Right renal cortex interstitium (tissue), 3 donors: ENCODE measurements around the gene GGTA1. TPM values are rescaled to one million over a fixed set of nuclear protein-coding genes. Genes with fewer than 3 reads are reported as not detected.
"Not testable (repeated sequence)": the region's sequence is repeated elsewhere in the genome, so short reads cannot be mapped to it uniquely, and the experiment has no call there.

Experiments
- DNase-seq, 3 donors: peaks; one replicate each; pipeline ENCODE4 v3.0.0-alpha.2; 2013; ENCODE audit warnings: low read depth in 3 of 3, low spot score in 2 of 3
- polyA plus RNA-seq, 3 donors: library from polyadenylated mRNA; unstranded; fragments of 120-200 nt; gene quantifications; one replicate each; pipeline ENCODE4 v1.2.1, GENCODE V29; 2013; ENCODE audit not compliant: insufficient read length in 3 of 3

The GGTA1 gene
- polyA plus RNA-seq, 3 donors: 6.2 to 6.7 (median 6.4) TPM

DNA sequence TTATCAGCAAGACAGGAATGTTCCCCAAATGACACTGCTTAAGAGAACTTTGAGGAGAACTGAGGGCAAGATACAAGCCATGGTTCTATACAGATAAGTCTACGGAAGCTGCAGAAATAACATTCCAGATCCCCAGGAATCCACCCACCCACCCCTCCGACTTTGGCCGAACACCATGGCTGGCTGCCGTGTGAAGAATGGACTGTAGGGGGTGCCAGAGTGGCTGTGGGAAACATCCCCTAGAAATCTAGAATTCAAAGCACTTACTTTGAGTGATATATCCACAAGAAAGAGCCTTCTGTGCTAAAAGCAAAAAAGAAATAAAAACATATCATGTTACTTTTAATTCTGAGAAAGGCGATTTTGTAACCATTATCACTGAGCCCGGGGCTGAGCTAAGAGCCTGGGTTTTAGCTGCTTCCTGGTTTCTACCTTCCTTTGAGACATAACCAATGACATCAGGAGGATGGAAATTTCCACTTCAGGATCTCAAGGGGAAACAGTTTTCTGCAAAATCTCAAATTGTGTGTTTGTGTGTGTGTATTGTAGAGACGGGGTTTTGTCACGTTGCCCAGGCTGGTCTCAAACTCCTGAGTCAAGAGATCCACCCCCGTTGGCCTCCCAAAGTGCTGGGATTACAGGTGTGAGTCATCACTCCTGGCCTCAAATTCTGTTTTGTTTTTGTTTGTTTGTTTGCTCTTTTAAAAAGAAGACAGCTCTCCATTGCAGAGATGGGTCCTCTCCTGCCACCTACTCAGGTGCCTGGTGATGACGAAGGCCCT, 36.4 kb downstream of the GGTA1 start:
- DNase-seq: no peak

DNA sequence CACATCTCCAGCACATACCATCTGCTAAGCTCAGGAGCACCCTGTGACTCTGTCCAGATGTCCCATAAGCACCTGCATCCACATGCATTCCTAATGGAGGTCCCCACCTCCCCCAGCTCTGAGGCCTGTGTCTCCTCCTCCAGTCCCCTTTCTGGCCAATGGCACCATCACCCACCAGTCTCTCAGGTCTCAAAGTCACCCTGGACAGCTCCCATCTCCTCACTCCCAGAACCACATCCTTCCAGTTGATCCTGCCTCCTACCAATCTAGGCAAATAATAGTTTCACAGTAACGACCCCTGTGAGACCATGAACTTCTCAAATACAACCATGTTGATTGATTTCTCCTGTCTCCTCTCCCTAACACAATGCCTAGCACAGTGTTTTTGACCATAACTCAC, 40.1 kb downstream of the GGTA1 start:
- no peak for DNase-seq

DNA sequence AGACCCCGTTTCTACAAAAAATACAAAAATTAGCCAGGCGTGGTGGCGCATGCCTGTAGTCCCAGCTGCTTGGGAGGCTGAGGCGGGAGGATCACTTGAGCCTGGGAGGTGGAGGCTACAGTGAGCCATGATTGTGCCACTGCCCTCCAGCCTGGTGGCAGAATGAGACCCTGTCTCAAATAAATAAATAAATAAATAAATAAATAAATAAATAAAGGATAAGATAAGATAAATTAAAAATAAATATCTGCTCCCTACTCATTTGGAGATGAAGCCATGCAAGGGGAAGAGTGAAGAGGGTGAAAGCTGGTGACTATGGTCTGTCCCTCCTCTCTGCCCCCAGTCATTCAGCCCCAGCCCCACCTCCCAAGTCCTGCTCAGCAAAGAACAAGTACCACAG, 41.2 kb downstream of the GGTA1 start:
- DNase-seq: not testable (repeated sequence)

DNA sequence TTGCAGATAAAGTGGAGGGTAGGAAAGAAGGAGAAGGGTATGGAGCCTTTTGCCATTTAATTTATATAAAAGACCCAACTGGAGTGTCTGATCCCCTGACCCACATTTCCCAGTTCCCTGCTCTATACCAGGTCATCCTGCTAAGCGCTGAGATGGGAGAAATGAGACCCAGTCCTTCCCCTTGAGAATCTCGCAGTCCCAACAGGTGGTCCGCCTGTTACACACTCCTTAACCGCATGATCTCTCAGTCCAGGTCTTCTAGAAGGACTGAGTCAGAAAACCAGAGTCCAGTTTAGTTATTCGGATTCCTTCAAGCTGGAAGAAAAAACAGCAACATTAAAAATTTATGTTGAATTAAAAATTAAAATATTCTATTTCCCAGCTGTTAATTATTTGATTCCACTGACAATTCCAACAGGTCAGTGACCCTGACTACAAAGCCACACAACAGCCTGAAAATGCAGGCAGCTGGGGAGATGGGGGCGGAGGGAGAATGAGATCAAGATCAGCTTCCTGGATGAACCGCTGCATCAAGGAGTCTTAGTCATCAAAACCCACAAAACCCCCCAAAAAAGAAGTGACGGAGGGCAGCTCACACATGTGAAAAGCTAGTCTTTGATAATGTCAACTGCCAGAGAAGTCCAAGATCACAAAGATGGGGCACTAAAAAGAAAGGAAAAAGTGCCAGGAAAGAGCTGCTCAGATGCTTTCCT, 44.0 kb downstream of the GGTA1 start:
- no peak for DNase-seq

DNA sequence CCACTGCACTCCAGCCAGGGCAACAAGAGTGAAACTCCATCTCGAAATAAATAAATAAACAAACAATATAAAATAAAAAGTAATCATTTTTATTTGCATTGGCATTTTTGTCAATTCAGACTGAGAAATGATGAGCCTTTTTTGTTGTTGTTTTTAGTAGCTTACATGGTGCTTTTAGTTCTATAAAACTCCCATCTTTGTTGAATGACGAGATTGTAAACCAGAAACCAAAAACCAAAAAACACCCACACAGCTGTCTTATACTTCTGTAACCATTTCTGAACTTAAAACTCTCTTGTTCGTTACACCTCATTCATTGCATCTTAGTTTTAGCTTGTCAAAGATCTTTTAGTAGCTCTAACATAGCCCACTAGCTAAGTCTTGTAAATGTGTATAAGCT, 44.7 kb downstream of the GGTA1 start:
- DNase-seq: no peak

DNA sequence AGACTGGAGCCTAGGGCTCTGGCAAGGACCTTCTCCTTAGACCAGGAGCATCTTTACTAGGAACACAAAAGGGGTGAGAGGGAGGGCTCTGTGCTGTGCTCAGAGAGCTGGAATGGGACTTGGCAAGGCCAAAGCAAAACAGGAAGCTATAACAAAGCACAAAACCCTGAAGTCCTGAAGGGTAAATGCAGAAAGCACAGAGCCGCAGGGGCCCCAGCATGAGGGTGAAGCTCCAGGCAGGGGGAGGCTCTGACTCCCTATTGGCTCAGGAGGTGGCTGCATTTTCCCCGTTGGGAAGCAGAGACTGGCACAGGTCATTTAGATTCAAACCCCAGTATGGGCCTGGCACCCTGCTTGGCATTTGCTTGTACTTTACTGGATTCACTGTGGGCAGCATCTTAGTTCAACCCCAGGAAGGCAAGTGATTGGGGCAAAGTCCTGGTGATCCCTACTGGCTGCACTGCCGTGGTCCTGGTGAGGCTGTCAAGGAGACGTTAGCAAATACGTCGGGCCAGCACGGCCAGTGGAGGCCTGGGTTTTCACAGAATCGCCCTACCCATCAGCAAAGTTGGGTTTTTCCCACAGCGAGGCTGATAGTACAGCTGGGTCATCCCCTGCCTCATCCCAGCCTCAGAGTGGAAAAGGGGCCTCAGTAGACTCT, 46.3 kb downstream of the GGTA1 start:
- no peak for DNase-seq

DNA sequence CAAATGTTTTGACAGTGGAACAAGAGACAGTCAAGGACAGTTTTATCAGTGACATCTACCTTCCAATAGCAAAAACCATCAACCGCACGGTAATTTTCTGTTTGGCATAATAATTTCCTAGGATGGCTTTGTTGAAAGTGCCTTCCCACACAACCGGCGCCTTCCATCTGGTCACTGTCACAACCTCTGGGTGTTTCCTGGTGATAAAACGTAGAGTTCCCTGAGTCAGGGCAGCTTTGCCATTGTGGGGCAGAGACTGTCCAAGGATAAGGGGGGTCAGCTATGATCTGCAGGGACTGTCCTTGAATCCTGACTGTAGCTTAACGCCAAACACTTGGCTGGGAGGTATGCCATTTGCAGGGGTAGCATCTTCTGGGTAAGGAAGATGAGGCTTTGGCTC, 47.6 kb downstream of the GGTA1 start:
- DNase-seq: no peak

DNA sequence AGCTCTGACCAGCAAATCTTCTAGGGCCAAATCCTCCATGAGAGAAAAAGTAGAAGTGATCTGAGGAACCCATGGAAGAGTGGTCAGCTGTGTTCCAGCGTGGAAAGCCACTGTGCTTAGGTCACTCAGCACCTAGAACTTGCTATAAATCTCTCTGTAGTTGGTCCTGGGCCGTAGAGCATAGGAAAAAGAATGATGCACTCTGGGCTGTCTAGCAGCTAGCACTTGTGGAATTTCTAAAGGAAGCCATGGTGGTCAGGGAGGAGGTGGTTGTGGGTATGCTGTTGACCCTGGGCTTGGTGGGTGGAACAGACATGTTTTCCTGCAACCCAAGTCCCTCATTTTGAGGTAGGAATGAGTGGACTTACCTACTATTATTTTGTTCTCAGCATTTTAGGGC, 48.1 kb downstream of the GGTA1 start:
- no peak for DNase-seq

DNA sequence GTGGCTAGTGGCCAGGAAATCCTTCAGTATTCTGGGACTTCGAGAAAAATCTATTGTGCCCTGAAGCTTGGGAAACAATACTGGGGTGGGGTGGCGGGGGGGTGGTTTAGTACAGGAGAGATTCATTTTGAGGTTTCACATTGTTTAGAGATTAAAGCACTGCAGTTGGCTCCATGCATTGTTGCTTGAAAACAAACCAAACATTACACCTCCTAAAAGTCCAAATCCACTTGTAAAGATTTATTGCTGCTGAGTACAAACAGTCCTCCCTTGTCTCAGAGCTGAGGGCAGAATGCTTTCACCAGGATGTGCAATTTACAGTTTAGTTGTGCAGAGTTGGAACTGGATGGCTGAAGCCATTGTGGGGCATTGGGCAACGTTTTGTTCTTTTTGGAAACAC, 49.4 kb downstream of the GGTA1 start:
- peak in 1 of 3 donors; percentile 33 for DNase-seq

DNA sequence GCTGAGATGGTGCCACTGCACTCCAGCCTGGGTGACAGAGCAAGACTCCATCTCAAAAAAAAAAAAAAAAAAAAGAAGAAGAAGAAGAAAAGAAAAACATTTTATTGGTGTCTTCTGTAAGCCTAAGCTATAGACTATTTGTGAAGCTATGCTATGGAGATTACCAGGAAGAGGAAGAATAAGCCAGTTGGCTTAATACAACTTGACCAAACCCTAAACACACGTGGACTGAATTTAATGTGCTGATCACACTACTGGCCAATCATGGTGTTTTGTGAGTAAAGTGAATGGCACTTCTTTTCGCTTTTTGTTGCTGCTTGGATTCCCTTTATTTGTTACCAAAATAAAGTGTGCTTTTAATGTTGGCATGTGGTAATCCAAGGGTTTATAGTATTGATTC, 49.9 kb downstream of the GGTA1 start:
- no peak for DNase-seq

DNA sequence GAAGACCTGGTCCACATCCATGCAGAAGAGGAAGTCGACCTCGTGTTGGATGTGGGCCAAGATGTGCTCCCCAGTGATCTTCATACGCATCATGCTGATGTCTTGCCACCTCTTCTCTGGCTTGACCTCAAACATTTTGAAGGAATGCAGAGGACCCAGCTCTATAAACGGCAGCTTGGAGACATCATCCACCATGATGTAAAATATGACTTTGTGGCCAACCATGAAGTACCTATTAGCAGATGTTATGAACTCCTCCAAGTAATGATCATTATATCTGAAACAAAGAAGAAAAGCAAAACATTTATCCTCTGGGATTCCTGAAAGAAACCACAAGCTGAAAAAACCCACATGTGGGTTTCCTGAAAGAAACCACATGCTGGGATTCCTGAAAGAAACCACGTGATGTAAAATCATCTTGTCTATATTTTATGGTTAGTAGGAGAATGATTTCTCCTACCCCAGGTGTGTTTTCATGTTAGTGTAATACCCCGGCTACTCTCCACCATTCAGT, 52.3 kb downstream of the GGTA1 start:
- no peak for DNase-seq

DNA sequence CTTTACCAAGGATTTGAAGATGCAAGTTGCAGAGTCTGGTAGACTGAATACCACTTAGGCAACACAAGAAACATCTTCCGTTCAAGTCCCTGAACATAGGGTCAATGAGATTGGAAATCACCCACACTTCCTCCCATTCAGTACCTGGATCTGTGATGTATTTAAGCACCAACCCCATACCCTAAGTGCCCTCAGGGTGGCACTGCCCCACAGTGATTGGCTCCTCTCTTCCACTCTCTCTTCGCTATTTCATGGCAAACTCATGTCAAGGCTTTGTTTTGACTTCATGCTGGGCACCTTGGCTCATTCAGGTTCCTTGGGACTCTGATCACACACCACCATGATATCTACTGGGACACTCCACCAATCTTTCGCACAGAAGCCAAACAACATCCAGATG, 53.7 kb downstream of the GGTA1 start:
- no peak for DNase-seq

DNA sequence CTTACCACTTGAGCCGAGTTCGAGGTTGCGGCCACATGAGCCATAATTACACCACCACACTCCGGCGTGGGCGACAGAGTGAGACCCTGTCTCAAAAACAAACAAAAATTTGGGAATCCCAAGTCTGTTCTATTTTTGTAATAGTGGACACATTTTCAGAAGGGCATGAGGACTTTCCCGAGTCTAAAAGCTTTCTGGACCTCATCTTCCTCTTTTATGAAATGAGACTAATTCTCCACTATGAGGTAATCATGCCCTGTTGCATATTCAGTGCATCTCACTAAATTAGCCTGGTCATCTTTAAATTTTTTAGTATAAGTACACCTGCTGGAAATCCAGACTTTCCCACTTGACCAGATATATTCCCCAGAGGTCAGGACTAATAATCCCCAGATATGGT, 55.7 kb downstream of the GGTA1 start:
- DNase-seq: no peak

DNA sequence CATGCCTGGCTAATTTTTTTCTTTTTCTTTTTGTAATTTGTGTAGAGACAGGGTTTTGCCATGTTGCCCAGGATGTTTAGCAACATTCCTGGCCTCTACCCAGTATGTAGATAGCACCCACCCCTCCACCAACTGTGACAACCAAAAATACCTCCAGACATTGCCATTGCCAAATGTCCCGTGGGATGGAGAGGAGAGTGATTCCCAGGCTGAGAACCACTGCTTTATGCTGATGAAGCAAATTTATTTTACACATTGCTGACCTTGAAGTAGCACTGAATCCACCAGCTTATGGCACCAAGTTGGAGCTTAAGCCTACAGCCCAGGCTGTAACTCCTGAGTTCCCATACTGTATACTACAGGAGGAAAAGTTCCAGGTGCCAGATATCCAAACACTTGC, 58.5 kb downstream of the GGTA1 start:
- no peak for DNase-seq

DNA sequence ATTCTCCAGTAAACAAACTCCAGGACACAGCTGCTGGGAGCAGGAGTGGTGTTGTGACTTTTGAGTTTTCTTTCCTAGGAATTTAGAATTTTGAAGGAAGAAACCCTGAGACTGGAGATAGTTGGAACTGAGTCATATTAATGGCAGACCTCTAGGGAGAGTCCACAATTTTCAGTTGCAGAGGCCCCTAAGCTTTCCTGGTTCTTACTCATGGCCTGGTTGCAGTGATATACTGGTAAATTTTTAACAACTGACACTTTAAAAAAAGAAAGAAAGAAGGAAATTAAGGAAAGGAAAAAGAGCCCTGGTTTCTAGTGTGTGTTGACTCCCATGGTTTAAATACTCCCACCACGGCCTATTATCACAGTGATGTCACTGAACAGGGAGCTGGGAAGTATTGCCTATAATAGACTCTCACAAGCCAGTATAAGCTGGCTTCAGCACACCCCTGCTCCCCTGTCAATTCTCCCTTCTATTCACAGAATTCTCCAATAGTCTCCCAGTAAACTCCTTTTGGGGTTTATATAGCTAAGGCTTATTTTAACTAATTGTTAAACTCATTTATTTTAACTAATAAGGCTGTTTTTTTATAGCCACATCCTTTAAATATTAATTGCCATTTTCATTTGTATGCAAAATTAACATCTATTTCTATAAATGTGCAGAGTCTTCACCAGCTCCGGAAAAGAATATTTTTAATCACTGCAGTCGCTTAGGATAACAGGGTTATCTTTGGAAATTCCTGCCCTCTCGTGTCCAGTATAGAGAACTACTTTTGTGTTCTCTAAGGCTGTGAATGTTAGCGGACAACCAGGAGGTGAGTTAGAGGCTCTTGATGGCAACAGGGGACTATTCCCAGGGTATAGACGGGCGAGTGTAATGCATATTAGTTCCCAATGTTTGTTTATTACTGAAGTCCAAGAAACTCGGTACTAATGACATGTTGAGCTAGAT, 59.7 kb downstream of the GGTA1 start:
- no peak for DNase-seq

DNA sequence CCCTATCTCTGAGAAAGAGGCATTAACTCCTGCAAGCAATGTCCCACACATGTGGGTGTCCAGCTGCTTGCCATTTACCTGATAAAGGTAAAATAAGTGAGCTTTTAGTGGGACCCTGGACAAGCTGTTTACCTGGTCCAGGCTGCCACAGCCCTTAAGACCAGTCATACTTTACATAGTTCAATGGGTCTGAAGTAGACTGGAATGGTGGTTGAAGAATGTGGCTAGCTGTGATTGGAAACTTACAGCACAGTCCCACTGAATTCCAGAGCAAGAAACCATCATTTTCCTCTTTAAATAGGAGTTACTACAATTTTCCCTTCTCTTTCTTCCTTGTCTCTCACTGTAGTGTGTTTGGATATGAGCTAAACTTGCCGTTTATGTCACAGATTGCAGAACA, 60.6 kb downstream of the GGTA1 start:
- no peak for DNase-seq

DNA sequence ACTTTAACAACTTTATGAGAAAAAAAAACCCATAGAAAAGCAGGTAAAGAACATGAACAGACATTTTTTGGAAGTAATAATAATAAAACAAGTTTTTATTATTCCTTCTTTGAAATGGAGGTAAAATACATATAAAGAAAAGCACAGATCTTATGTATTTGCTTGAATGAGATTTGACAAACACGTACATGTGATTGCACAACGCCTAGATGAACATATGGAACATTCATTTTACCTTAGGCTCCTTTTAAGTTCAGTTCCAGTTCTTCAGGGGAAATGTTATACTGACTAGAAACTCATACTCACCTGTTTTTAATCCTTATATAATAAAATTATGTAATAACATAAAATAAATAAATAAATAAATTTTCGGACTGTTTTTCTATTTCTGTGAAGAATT, 61.8 kb downstream of the GGTA1 start:
- no peak for DNase-seq

DNA sequence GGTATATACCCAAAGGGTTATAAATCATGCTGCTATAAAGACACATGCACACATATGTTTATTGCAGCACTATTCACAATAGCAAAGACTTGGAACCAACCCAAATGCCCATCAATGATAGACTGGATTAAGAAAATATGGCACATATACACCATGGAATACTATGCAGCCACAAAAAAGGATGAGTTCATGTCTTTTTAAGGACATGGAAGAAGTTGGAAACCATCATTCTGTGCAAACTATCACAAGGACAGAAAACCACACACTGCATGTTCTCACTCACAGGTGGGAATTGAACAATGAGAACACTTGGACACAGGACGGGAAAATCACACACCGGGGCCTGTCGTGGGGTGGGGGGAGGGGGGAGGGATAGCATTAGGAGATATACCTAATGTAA, 62.6 kb downstream of the GGTA1 start:
- DNase-seq: not testable (repeated sequence)

DNA sequence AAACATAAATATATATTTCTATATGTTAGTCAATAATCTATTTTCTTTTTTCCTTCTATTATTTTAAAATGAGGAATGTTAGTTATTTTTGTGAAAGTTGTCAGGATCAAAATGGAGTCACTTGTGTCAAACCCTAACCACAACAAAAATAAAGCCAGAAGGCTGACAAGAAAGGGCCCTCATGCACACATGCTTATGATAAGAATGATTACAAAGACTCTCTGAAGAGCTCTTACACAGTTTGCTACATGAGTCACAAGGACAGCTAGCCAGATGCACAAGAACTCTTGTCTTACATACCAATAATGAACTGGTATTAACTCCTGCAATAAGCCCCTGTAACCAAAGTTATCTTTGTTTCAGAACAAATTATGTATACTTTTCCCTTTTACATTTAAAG, 64.7 kb downstream of the GGTA1 start:
- no peak for DNase-seq

DNA sequence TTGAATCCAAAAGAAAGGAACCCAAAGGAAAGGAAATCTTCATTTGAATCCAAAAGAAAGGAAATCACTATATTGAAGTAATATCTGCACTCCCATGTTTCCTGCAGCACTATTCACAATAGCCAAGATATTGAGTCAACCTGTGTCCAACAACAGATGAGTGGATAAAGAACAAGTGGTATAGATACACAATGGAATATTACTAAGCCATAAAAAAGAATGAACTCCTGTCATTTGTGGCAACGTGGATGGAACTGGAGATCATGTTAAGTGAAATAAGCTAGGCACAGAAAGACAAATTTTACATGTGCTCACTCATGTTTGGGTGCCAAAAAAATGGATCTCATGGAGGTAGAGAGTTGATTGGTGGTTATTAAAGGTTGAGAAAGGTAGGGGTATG, 71.7 kb downstream of the GGTA1 start:
- no peak for DNase-seq

DNA sequence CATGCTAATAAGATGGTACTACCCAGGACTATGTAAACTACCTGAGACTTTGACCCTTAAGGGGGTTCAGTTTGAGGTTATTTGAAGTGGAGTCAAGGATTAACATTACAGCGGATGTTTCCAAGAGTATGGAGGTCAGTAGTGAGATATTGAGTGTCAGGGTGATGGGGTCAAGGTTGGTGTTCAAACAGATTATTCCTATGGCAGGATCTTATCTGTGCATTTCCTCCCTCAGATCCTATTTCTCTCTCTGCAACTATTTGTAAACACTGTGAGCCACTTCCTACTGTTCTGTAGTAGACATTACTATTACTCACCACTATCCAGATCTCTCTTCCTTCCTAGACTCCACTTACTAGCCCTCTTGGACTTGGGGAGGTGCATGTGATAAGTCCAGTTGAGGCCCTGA, 75.6 kb downstream of the GGTA1 start:
- no peak for DNase-seq
